ENCODE measurements around the gene ZCCHC13. TPM values are rescaled to one million over a fixed set of nuclear protein-coding genes. Genes with fewer than 3 reads are reported as not detected.

Gene ZCCHC13
- total and polyA plus RNA-seq, 2 of the 13 experiments (the other 11 are each of a cell fraction or from before 2014, with no cell fraction given) = not detected

DNA sequence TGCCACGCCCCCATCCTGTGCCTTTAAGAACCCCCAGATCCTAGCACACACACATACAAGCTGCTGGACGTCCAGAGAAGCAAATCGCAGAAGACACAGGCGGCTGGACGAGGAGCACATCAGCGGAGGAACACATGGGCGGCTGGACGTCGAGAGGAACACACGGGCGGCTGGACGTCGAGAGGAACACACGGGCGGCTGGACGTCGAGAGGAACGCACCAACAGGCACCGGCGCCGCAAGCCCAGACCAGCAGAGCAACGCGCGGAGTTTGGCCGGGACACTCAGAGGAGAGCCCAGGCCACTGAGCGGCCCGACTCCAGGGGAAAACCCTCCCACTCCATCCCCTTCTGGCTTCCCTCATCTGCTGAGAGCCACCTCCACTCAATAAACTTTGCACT, 17.2 kb downstream of the ZCCHC13 start:
- no peak for DNase-seq (ENCODE audit: low spot score)
- Histone ChIP-seq H3K9ac (ENCODE audit: insufficient read depth, low read depth, low read length) (no peak overlapping the region), H2AFZ (ENCODE audit: low read length) (no peak overlapping the region), H3K4me1 (ENCODE audit: insufficient read depth, low read length) (no peaks in the 10 kb centered on the region), H3K4me2 (ENCODE audit: low read depth, low read length) (no peak overlapping the region), H3K9me3 (ENCODE audit: low read length) (no peaks in the 10 kb centered on the region), H3K27ac (ENCODE audit: extremely low read length, insufficient read depth, low read length) (no peak overlapping the region), H3K4me3 (replicated peaks in 1 of 3; ENCODE audit: insufficient read depth in 1 of 3, low read depth in 2 of 3, low read length in 3 of 3) (no peak overlapping the region), H3K27me3 (ENCODE audit: control insufficient read depth in 1 of 2, insufficient read depth in 2 of 2, low read length in 2 of 2) (no peaks in the 10 kb centered on the region), H3K36me3 (replicated peaks in 1 of 2; ENCODE audit: control insufficient read depth in 1 of 2, insufficient read depth in 2 of 2, low read length in 2 of 2) (no peaks in the 10 kb centered on the region), H3K79me2 (ENCODE audit: insufficient read depth, low read length) (no peaks in the 10 kb centered on the region), H4K20me1 (ENCODE audit: insufficient read depth, low read length) (no peaks in the 10 kb centered on the region)
- ChIA-PET CTCF (ENCODE audit: low intra/inter-chr PET ratio, low total read pairs) (no interaction called here), POLR2A (no interaction called here)
- TF ChIP-seq SIX1 (CRISPR knock-in tag; IDR thresholded peaks at IDR 0.05; ENCODE audit: borderline replicate concordance) = no peak
- TF ChIP-seq AKAP8 (CRISPR knock-in tag; IDR thresholded peaks at IDR 0.05) = no peak
- TF ChIP-seq MXD4 (CRISPR knock-in tag; IDR thresholded peaks at IDR 0.05) = no peak
- TF ChIP-seq KDM4B (CRISPR knock-in tag; IDR thresholded peaks at IDR 0.05) = no peak
- TF ChIP-seq ZNF879 (CRISPR knock-in tag; IDR thresholded peaks at IDR 0.05) = no peak
- no peak for TF ChIP-seq ZFP82 (CRISPR knock-in tag; IDR thresholded peaks at IDR 0.05; ENCODE audit: borderline replicate concordance)
- no peak for TF ChIP-seq SP5 (CRISPR knock-in tag; IDR thresholded peaks at IDR 0.05; ENCODE audit: borderline replicate concordance, low read depth)
- no peak for TF ChIP-seq HCFC1 (IDR thresholded peaks at IDR 0.05; ENCODE audit: low read depth, low read length)
- no peak for TF ChIP-seq ZNF260 (CRISPR knock-in tag; IDR thresholded peaks at IDR 0.05; ENCODE audit: borderline replicate concordance, low read depth)
- TF ChIP-seq ZNF567 (CRISPR knock-in tag; IDR thresholded peaks at IDR 0.05; ENCODE audit: borderline replicate concordance) = no peak
- no peak for TF ChIP-seq HMG20B (CRISPR knock-in tag; conservative IDR thresholded peaks at IDR 0.05)
- no peak for TF ChIP-seq KMT2B (CRISPR knock-in tag; IDR thresholded peaks at IDR 0.05)
- no peak for TF ChIP-seq RAD51 (IDR thresholded peaks at IDR 0.05; ENCODE audit: borderline replicate concordance)
- TF ChIP-seq PCBP2 (optimal IDR thresholded peaks at IDR 0.05; ENCODE audit: low read depth, low read length, poor library complexity, severe bottlenecking) = no peak
- TF ChIP-seq ZNF607 (CRISPR knock-in tag; IDR thresholded peaks at IDR 0.05; ENCODE audit: borderline replicate concordance) = no peak
- no peak for TF ChIP-seq EEA1 (CRISPR knock-in tag; IDR thresholded peaks at IDR 0.05; ENCODE audit: borderline replicate concordance)
- TF ChIP-seq, protein P1, sequence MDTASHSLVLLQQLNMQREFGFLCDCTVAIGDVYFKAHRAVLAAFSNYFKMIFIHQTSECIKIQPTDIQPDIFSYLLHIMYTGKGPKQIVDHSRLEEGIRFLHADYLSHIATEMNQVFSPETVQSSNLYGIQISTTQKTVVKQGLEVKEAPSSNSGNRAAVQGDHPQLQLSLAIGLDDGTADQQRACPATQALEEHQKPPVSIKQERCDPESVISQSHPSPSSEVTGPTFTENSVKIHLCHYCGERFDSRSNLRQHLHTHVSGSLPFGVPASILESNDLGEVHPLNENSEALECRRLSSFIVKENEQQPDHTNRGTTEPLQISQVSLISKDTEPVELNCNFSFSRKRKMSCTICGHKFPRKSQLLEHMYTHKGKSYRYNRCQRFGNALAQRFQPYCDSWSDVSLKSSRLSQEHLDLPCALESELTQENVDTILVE (CRISPR knock-in tag; IDR thresholded peaks at IDR 0.05) = no peak
- BruUV-seq (replicated peaks) = no TSS peak
- WGBS (ENCODE audit: low lambda C conversion rate) = 70% methylated on average over 12 of the region's 27 CpGs
- FAIRE-seq = no peak
- in situ Hi-C loops (cut with HindIII; ENCODE audit: extremely low pct_ligation_motif_present, low pct_unique_long_range_greater_than_20kb) = no loop called here
- ATAC-seq = no peak
- intact Hi-C loops (cut with micrococcal nuclease; ENCODE audit: unreplicated experiment) = no loop called here
